ENCODE measurements around the gene FADS3. TPM values are rescaled to one million over a fixed set of nuclear protein-coding genes. Genes with fewer than 3 reads are reported as not detected.
A peak's percentile ranks its signal among the peaks of the same experiment; 100 is the strongest.

FADS3 gene
- total RNA-seq, 4 donors from 2014 or later: 111 to 285 (median 246) TPM

GRCh38 chr11:61925736-61926135 is 34.4 kb upstream of the FADS3 start:
- ATAC-seq (ENCODE audit: low FRiP score) (no peak), DNase-seq (ENCODE audit: low spot score) (no peak)
- TF ChIP-seq, protein P1, sequence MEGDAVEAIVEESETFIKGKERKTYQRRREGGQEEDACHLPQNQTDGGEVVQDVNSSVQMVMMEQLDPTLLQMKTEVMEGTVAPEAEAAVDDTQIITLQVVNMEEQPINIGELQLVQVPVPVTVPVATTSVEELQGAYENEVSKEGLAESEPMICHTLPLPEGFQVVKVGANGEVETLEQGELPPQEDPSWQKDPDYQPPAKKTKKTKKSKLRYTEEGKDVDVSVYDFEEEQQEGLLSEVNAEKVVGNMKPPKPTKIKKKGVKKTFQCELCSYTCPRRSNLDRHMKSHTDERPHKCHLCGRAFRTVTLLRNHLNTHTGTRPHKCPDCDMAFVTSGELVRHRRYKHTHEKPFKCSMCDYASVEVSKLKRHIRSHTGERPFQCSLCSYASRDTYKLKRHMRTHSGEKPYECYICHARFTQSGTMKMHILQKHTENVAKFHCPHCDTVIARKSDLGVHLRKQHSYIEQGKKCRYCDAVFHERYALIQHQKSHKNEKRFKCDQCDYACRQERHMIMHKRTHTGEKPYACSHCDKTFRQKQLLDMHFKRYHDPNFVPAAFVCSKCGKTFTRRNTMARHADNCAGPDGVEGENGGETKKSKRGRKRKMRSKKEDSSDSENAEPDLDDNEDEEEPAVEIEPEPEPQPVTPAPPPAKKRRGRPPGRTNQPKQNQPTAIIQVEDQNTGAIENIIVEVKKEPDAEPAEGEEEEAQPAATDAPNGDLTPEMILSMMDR (IDR thresholded peaks at IDR 0.05): no peak

- ATAC-seq (ENCODE audit: low FRiP score): no peak
- TF ChIP-seq, protein P1 (IDR thresholded peaks at IDR 0.05): no peak
- DNase-seq (ENCODE audit: low spot score): no peak
Observed at GRCh38 chr11:61924064-61924455, 32.7 kb upstream of the FADS3 start.

DNA sequence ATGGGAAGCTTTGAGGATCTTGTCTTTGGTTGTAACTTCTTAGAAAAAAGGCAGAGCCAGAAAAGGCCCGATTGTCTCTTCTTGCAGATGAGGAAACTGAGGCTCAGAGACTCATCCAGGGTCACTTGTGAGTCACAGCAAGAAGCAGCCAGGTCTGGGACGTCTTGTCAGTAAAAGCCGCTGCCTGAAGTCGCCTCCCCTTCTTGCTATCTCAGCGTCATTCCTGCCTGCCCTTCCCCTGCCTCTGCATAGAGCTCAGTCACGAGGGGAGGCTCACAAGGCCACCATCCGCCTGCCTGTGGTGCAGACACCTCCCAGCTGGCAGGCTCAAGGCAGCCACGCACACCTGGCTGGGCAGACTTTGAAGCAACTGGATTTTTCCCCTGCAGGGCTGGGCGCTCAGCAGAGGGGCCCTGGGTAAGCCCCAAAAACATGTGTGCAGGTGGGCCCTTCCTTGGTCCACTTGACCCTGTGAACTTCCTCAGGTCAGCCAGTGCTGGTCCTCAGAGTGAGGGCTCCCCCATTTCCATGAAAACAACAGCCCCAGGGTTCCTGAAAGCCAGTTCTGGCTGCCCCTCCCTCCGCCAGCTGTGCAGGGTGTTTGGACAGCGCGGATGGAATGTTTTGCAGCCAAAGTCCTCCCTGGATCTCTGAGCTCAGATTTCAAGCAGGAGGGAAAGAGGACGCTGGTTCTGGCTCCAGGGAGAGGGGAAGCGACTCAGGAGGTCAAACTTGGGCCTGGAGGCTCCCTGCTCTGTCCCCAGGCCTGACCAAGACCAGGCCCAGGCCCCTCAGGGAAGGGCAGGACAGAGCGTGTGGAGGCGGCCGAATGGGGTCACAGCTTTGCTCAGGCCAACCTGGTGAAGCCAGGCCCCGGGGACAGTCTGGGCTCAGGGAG is 32.1 kb upstream of the FADS3 start:
- TF ChIP-seq, protein P1 (IDR thresholded peaks at IDR 0.05): no peak
- peak; percentile 51 for ATAC-seq (ENCODE audit: low FRiP score)
- DNase-seq (ENCODE audit: low spot score): no peak

- DNase-seq (ENCODE audit: low spot score) (no peak), ATAC-seq (ENCODE audit: low FRiP score) (peak; percentile 72)
- TF ChIP-seq, protein P1 (IDR thresholded peaks at IDR 0.05): no peak
Observed at GRCh38 chr11:61922539-61922938, 31.2 kb upstream of the FADS3 start.

GRCh38 chr11:61921446-61921845 is 30.1 kb upstream of the FADS3 start:
- ATAC-seq (ENCODE audit: low FRiP score) (no peak), DNase-seq (ENCODE audit: low spot score) (no peak)
- TF ChIP-seq, protein P1 (IDR thresholded peaks at IDR 0.05): no peak

- ATAC-seq (ENCODE audit: low FRiP score) (no peak), DNase-seq (ENCODE audit: low spot score) (peak; percentile 21)
- TF ChIP-seq, protein P1 (IDR thresholded peaks at IDR 0.05): no peak
Observed at GRCh38 chr11:61919705-61920631, 28.6 kb upstream of the FADS3 start.
